ENCODE results near the gene COL5A1.

GRCh38 chr9:134882204-134882785 is 240.7 kb downstream of the COL5A1 start:
- no peak for TF ChIP-seq CTCF (conservative IDR thresholded peaks at IDR 0.05)
- no peak for TF ChIP-seq ZFX (IDR thresholded peaks at IDR 0.05)

All from C4-2B (cell line).